A549 (cell line): Measurements from ENCODE around the gene EML1. TPM values are rescaled to one million over a fixed set of nuclear protein-coding genes. Genes with fewer than 3 reads are reported as not detected.

Experiments
- ATAC-seq, 2 experiments: fragments of 200-7000 bp in 1 of 2; fragments of >200 bp in 1 of 2; cut with Nextera tagmentation in 1 of 2; cut with Tn5 transposase in 1 of 2; 3 replicates each; pipeline versions ENCODE4 v1.8.0 to v1.9.1; 2018 to 2020; ENCODE audit warnings: mild to moderate bottlenecking in 1 of 2, moderate library complexity in 1 of 2
- CTCF ChIA-PET: fragments of 300-600 bp; sonication (Branson Sonifier 250); formaldehyde crosslinking; extraction: SDS; loops from one replicate; lab custom pipeline; 2021; ENCODE audit warnings: antibody characterized with exemption, inconsistent platforms; lab: Yijun Ruan, JAX
- POLR2A ChIA-PET: fragments of 350-600 bp; formaldehyde crosslinking; extraction: SDS; loops from one replicate; lab custom pipeline; 2021; ENCODE audit warnings: antibody characterized with exemption, inconsistent platforms; lab: Yijun Ruan, JAX
- DNase-seq, 2 experiments: peaks; one replicate each; pipeline versions ENCODE4 v3.0.0 to v3.0.0-alpha.2; 2011 to 2016; ENCODE audit warnings: low read depth in 1 of 2, low spot score in 1 of 2
- FAIRE-seq: peaks from 2 replicates; lab custom pipeline; 2011; peaks lifted over from hg19 to GRCh38; lab: Jason Lieb, UNC
- H3K27ac ChIP-seq, 2 experiments: fragments of >200 bp; sonication (Bioruptor Twin); formaldehyde crosslinking; 3 replicates each; pipeline ENCODE4 v1.5.1; 2016 to 2017
- H3K4me1 ChIP-seq: fragments of >200 bp; sonication (Bioruptor Twin); formaldehyde crosslinking; 3 replicates; pipeline ENCODE4 v1.6.1; 2016
- H3K4me2 ChIP-seq: fragments of >200 bp; sonication (Bioruptor Twin); formaldehyde crosslinking; 3 replicates; pipeline ENCODE4 v1.6.1; 2016
- H3K4me3 ChIP-seq: fragments of >200 bp; sonication (Bioruptor Twin); formaldehyde crosslinking; 3 replicates; pipeline ENCODE4 v1.5.1; 2016
- H3K9me3 ChIP-seq: fragments of >200 bp; sonication (Bioruptor Twin); formaldehyde crosslinking; 3 replicates; pipeline ENCODE4 v1.6.1; 2016
- BHLHE40 ChIP-seq: IDR thresholded peaks from 2 replicates; pipeline ENCODE4 v1.6.1; 2012; ENCODE audit warnings: low read depth, low read length, inconsistent platforms
- CHD4 ChIP-seq: fragments of 200-600 bp; sonication (generic); IDR thresholded peaks from 2 replicates; pipeline ENCODE4 v1.6.1; 2016; ENCODE audit warnings: antibody characterized with exemption, mild to moderate bottlenecking, borderline replicate concordance
- EHMT2 ChIP-seq: fragments of 200-600 bp; sonication (generic); IDR thresholded peaks from 2 replicates; pipeline ENCODE4 v1.6.1; 2016; ENCODE audit warnings: antibody characterized with exemption, low read depth, mild to moderate bottlenecking, moderate library complexity
- ESRRA ChIP-seq: fragments of 150-350 bp; IDR thresholded peaks from 2 replicates; pipeline ENCODE4 v1.6.1; 2014; ENCODE audit warnings: mild to moderate bottlenecking, low read length, borderline replicate concordance
- FOSB ChIP-seq: fragments of 250-450 bp; sonication (Bioruptor Pico); IDR thresholded peaks from 2 replicates; pipeline ENCODE4 v1.5.0; 2020; ENCODE audit warnings: mild to moderate bottlenecking, moderate library complexity
- FOXS1 ChIP-seq: fragments of 250-450 bp; sonication (Bioruptor Pico); IDR thresholded peaks from 2 replicates; pipeline ENCODE4 v1.5.0; 2020; ENCODE audit warnings: mild to moderate bottlenecking, moderate library complexity
- GATA3 ChIP-seq: IDR thresholded peaks from 2 replicates; pipeline ENCODE4 v1.6.1; 2012; ENCODE audit warnings: borderline replicate concordance
- HEYL ChIP-seq: fragments of 250-450 bp; sonication (Bioruptor Pico); IDR thresholded peaks from 2 replicates; pipeline ENCODE4 v1.8.0; 2021; ENCODE audit warnings: mild to moderate bottlenecking, moderate library complexity
- HOXA7 ChIP-seq: fragments of 250-450 bp; sonication (Bioruptor Pico); IDR thresholded peaks from 2 replicates; pipeline ENCODE4 v1.5.0; 2020; ENCODE audit warnings: mild to moderate bottlenecking, moderate library complexity
- HOXB5 ChIP-seq: fragments of 250-450 bp; sonication (Bioruptor Pico); IDR thresholded peaks from 2 replicates; pipeline ENCODE4 v1.5.0; 2020; ENCODE audit warnings: mild to moderate bottlenecking, moderate library complexity
- JUN ChIP-seq, 2 experiments: fragments of >200 bp; sonication (Bioruptor Twin); formaldehyde crosslinking; IDR thresholded peaks; 2 replicates in 1 of 2; 3 replicates in 1 of 2; pipeline ENCODE4 v1.6.1; 2016 to 2017
- MAFK ChIP-seq: fragments of 450-650 bp; IDR thresholded peaks from 2 replicates; pipeline ENCODE4 v1.6.1; 2014; ENCODE audit not compliant: partially characterized antibody
- NPAS2 ChIP-seq: fragments of 250-450 bp; sonication (Bioruptor Pico); IDR thresholded peaks from 2 replicates; pipeline ENCODE4 v1.8.0; 2022; ENCODE audit warnings: mild to moderate bottlenecking, moderate library complexity, borderline replicate concordance
- PHF8 ChIP-seq: fragments of 200-600 bp; sonication (generic); IDR thresholded peaks from 2 replicates; pipeline ENCODE4 v1.6.1; 2016; ENCODE audit warnings: low read depth, mild to moderate bottlenecking, antibody characterized with exemption, moderate library complexity, borderline replicate concordance
- POLR2AphosphoS2 ChIP-seq: conservative IDR thresholded peaks from 2 replicates; pipeline ENCODE4 v1.6.1; 2012; ENCODE audit warnings: low read length, improper control_type of control experiment, inconsistent platforms
- RAD21 ChIP-seq, 2 experiments: fragments of >200 bp in 1 of 2; sonication (Bioruptor Twin) in 1 of 2; formaldehyde crosslinking in 1 of 2; IDR thresholded peaks in 1 of 2; conservative IDR thresholded peaks in 1 of 2; 2 replicates in 1 of 2; 3 replicates in 1 of 2; pipeline ENCODE4 v1.6.1; 2012 to 2018; ENCODE audit warnings: inconsistent platforms in 1 of 2
- RARB ChIP-seq: fragments of 250-450 bp; sonication (Bioruptor Pico); IDR thresholded peaks from 2 replicates; pipeline ENCODE4 v1.8.0; 2021; ENCODE audit warnings: mild to moderate bottlenecking, moderate library complexity
- RCOR1 ChIP-seq: fragments of 150-350 bp; IDR thresholded peaks from 2 replicates; pipeline ENCODE4 v1.6.1; 2014; ENCODE audit warnings: antibody characterized with exemption, low read length, low read depth
- TP53 ChIP-seq: fragments of 250-450 bp; sonication (Bioruptor Pico); IDR thresholded peaks from 2 replicates; pipeline ENCODE4 v1.5.0; 2021; ENCODE audit warnings: mild to moderate bottlenecking, moderate library complexity
- ZFP36 ChIP-seq: fragments of 450-650 bp; IDR thresholded peaks from 2 replicates; pipeline ENCODE4 v1.6.1; 2014; ENCODE audit warnings: borderline replicate concordance; ENCODE audit not compliant: partially characterized antibody
- WGBS: methylation state at CpG from one replicate; pipeline ENCODE4 v1.1.6; 2017; ENCODE audit errors: missing lambda C conversion rate; 5-methylcytosine and 5-hydroxymethylcytosine counted together
- polyA plus RNA-seq, 4 experiments: library from polyadenylated mRNA; depleted of rRNA in 3 of 4; stranded (reverse); fragments of >200 nt; fragmentation: RNase III in 1 of 4; extraction: RNeasy Plus Mini Kit Qiagen cat#74134 plus additional on column Dnase treatment in 1 of 4; gene quantifications; 2 replicates in 3 of 4; 3 replicates in 1 of 4; pipeline ENCODE4 v1.2.3, GENCODE V29; 2011 to 2017
- TF ChIP-seq, protein P1 (sequence below): fragments of >200 bp; sonication (Bioruptor Twin); formaldehyde crosslinking; IDR thresholded peaks from 3 replicates; pipeline ENCODE4 v1.5.1; 2016
- TF ChIP-seq, protein P2 (sequence below): IDR thresholded peaks from 2 replicates; pipeline ENCODE4 v1.6.1; 2012
- TF ChIP-seq, protein P3 (sequence below): fragments of 200-600 bp; sonication (generic); IDR thresholded peaks from 2 replicates; pipeline ENCODE4 v1.6.1; 2016; ENCODE audit warnings: antibody characterized with exemption, mild to moderate bottlenecking, moderate library complexity
- TF ChIP-seq, protein P4 (sequence below): fragments of 250-450 bp; sonication (Bioruptor Pico); IDR thresholded peaks from 2 replicates; pipeline ENCODE4 v1.5.0; 2021; ENCODE audit warnings: mild to moderate bottlenecking, moderate library complexity, borderline replicate concordance

Gene EML1
- polyA plus RNA-seq, 2 of the 4 experiments (the other 2 are of a cell fraction) = 29.7 to 30.8 TPM

DNA sequence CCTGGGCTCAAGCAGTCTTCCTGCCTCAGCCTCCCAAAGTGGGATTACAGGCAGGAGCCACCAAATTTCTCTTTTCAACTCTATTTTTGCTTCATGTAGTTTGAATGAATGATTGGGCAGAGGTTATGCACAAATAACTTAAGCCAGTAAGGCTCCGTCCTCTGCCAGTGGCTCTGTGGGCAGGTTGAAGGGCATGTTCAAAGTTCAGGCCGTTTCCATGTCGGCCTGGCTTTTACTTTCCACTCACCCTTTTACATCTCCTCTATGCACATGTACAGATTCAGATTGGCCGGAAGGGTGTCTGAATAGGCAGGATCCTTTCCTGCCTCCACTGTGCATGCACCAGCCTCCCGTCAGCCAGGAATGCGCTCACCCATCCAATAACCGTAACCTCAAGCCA lies 132.3 kb downstream of the EML1 start:
- DNase-seq = no peak
- TF ChIP-seq CHD4 (no peak), NPAS2 (no peak), GATA3 (no peak), HOXB5 (no peak), ZFP36 (no peak), MAFK (no peak), HEYL (CRISPR knock-in tag) (no peak), JUN (IDR thresholded peaks at IDR 0.05) (no peak), POLR2AphosphoS2 (no peak), RAD21 (conservative IDR thresholded peaks at IDR 0.05 in 1 of 2, IDR thresholded peaks at IDR 0.05 in 1 of 2) (no peak)
- Histone ChIP-seq H3K4me2 (no peak overlapping the region), H3K4me1 (no peaks in the 10 kb centered on the region), H3K27ac (no peak overlapping the region), H3K9me3 (peaks cover 4% of the 10 kb centered on the region; the same call in 2 of the 3 replicates), H3K4me3 (no peak overlapping the region)
- FAIRE-seq = no peak
- ATAC-seq = no peak
- ChIA-PET POLR2A (no interaction called here), CTCF (interaction anchor here (0.7 kb wide), 1 partner anchor 22 kb away, joined by 3 read pairs; no protein-coding TSS in a partner anchor)
- 93% methylated on average over 7 of the region's 7 CpGs for WGBS

DNA sequence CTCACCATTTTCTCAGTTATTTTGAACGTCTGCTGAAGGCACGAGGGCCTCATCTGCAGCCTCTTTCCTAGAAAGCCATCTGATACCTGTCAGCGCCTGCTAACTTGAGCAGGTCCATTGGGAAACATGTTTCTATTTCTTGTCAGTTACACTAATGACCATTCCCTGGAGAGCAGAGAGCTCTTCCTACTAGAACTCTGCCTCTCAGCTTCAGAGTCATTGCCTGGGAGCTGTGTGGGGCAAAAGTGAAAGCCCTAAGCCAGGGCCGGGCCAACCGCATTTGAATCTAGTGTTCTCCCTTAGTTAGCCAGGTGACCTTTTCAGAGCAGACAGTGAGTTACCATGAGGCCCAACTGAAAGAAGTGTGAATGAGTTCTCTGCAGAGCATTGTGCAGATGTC lies 135.8 kb downstream of the EML1 start:
- TF ChIP-seq FOSB (CRISPR knock-in tag) (no peak), RCOR1 (no peak), ESRRA (no peak), TP53 (CRISPR knock-in tag) (no peak), JUN (IDR thresholded peaks at IDR 0.05) (no peak), HOXA7 (CRISPR knock-in tag) (no peak), FOXS1 (CRISPR knock-in tag) (no peak), PHF8 (no peak), BHLHE40 (no peak), POLR2AphosphoS2 (no peak), RARB (no peak), EHMT2 (no peak)
- TF ChIP-seq, protein P1, sequence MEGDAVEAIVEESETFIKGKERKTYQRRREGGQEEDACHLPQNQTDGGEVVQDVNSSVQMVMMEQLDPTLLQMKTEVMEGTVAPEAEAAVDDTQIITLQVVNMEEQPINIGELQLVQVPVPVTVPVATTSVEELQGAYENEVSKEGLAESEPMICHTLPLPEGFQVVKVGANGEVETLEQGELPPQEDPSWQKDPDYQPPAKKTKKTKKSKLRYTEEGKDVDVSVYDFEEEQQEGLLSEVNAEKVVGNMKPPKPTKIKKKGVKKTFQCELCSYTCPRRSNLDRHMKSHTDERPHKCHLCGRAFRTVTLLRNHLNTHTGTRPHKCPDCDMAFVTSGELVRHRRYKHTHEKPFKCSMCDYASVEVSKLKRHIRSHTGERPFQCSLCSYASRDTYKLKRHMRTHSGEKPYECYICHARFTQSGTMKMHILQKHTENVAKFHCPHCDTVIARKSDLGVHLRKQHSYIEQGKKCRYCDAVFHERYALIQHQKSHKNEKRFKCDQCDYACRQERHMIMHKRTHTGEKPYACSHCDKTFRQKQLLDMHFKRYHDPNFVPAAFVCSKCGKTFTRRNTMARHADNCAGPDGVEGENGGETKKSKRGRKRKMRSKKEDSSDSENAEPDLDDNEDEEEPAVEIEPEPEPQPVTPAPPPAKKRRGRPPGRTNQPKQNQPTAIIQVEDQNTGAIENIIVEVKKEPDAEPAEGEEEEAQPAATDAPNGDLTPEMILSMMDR = no peak
- TF ChIP-seq, protein P2, sequence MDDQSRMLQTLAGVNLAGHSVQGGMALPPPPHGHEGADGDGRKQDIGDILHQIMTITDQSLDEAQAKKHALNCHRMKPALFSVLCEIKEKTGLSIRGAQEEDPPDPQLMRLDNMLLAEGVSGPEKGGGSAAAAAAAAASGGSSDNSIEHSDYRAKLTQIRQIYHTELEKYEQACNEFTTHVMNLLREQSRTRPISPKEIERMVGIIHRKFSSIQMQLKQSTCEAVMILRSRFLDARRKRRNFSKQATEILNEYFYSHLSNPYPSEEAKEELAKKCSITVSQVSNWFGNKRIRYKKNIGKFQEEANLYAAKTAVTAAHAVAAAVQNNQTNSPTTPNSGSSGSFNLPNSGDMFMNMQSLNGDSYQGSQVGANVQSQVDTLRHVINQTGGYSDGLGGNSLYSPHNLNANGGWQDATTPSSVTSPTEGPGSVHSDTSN = no peak
- TF ChIP-seq, protein P3, sequence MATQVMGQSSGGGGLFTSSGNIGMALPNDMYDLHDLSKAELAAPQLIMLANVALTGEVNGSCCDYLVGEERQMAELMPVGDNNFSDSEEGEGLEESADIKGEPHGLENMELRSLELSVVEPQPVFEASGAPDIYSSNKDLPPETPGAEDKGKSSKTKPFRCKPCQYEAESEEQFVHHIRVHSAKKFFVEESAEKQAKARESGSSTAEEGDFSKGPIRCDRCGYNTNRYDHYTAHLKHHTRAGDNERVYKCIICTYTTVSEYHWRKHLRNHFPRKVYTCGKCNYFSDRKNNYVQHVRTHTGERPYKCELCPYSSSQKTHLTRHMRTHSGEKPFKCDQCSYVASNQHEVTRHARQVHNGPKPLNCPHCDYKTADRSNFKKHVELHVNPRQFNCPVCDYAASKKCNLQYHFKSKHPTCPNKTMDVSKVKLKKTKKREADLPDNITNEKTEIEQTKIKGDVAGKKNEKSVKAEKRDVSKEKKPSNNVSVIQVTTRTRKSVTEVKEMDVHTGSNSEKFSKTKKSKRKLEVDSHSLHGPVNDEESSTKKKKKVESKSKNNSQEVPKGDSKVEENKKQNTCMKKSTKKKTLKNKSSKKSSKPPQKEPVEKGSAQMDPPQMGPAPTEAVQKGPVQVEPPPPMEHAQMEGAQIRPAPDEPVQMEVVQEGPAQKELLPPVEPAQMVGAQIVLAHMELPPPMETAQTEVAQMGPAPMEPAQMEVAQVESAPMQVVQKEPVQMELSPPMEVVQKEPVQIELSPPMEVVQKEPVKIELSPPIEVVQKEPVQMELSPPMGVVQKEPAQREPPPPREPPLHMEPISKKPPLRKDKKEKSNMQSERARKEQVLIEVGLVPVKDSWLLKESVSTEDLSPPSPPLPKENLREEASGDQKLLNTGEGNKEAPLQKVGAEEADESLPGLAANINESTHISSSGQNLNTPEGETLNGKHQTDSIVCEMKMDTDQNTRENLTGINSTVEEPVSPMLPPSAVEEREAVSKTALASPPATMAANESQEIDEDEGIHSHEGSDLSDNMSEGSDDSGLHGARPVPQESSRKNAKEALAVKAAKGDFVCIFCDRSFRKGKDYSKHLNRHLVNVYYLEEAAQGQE = no peak
- TF ChIP-seq, protein P4, sequence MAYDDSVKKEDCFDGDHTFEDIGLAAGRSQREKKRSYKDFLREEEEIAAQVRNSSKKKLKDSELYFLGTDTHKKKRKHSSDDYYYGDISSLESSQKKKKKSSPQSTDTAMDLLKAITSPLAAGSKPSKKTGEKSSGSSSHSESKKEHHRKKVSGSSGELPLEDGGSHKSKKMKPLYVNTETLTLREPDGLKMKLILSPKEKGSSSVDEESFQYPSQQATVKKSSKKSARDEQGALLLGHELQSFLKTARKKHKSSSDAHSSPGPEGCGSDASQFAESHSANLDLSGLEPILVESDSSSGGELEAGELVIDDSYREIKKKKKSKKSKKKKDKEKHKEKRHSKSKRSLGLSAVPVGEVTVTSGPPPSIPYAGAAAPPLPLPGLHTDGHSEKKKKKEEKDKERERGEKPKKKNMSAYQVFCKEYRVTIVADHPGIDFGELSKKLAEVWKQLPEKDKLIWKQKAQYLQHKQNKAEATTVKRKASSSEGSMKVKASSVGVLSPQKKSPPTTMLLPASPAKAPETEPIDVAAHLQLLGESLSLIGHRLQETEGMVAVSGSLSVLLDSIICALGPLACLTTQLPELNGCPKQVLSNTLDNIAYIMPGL (CRISPR knock-in tag) = no peak
- no peaks in the 10 kb centered on the region for H3K4me1 ChIP-seq
- ChIA-PET POLR2A (no interaction called here), CTCF (interaction anchor here (0.9 to 4.5 kb wide), 4 partner anchors 13 to 42 kb away, joined by 3 to 22 read pairs (median 6); no protein-coding TSS in a partner anchor)
- 93% methylated on average over 5 of the region's 5 CpGs for WGBS
- H3K4me2 ChIP-seq = no peak overlapping the region
- peaks cover 4% of the 10 kb centered on the region; the same call in 2 of the 3 replicates for H3K9me3 ChIP-seq
- no peak for ATAC-seq
- no peak for FAIRE-seq
- H3K27ac ChIP-seq = no peak overlapping the region
- no peak overlapping the region for H3K4me3 ChIP-seq
- DNase-seq = no peak
